ENCODE measurements around the gene PRCD. TPM values are rescaled to one million over a fixed set of nuclear protein-coding genes. Genes with fewer than 3 reads are reported as not detected.

The PRCD gene
- total RNA-seq, 4 donors from 2014 or later: 8.0 to 15.6 (median 11.3) TPM

GRCh38 chr17:76528528-76529223 is 11.2 kb upstream of the PRCD start:
- no peak for TF ChIP-seq CTCF (IDR thresholded peaks at IDR 0.05; ENCODE audit: low read depth)

- no peak for TF ChIP-seq CTCF (IDR thresholded peaks at IDR 0.05; ENCODE audit: low read depth)
These were observed 10.4 kb upstream of the PRCD start for GRCh38 chr17:76529224-76530094.

GRCh38 chr17:76530095-76530723 is 9.6 kb upstream of the PRCD start:
- no peak for TF ChIP-seq CTCF (IDR thresholded peaks at IDR 0.05; ENCODE audit: low read depth)

GRCh38 chr17:76530811-76531485 is 8.9 kb upstream of the PRCD start:
- TF ChIP-seq CTCF (IDR thresholded peaks at IDR 0.05; ENCODE audit: low read depth): no peak

GRCh38 chr17:76531486-76532038 is 8.3 kb upstream of the PRCD start:
- no peak for TF ChIP-seq CTCF (IDR thresholded peaks at IDR 0.05; ENCODE audit: low read depth)

GRCh38 chr17:76532072-76532651 is 7.7 kb upstream of the PRCD start:
- TF ChIP-seq CTCF (IDR thresholded peaks at IDR 0.05; ENCODE audit: low read depth): no peak

Data from subcutaneous adipose tissue (tissue), 4 donors.